Amniotic epithelial cell (primary cell): ENCODE measurements around the gene CLDN20.

Experiments
- DNase-seq: peaks from one replicate; pipeline ENCODE4 v3.0.0-alpha.2; 2010; ENCODE audit warnings: low read depth

CLDN20 gene

GRCh38 chr6:155270561-155271091 lies 6.8 kb downstream of the CLDN20 start:
- no peak for DNase-seq

DNA sequence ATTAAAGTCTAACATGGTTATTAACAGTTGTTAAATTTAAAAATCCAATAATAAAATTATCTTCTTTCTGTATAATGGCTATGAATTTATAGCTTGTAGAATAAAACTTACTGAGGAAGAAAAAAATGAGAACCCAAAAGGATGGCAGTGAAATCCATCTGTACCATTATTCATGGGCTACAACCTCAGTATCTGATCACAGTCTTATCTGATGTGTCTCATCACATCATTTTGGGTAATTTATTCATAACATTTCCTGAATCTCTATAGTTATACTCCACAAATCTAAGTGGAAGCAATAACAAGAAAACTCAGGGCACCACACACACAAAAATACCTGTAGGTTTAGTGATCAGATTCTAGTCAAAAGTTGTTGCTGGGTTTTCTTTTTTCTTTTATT lies 7.3 kb downstream of the CLDN20 start:
- no peak for DNase-seq

DNA sequence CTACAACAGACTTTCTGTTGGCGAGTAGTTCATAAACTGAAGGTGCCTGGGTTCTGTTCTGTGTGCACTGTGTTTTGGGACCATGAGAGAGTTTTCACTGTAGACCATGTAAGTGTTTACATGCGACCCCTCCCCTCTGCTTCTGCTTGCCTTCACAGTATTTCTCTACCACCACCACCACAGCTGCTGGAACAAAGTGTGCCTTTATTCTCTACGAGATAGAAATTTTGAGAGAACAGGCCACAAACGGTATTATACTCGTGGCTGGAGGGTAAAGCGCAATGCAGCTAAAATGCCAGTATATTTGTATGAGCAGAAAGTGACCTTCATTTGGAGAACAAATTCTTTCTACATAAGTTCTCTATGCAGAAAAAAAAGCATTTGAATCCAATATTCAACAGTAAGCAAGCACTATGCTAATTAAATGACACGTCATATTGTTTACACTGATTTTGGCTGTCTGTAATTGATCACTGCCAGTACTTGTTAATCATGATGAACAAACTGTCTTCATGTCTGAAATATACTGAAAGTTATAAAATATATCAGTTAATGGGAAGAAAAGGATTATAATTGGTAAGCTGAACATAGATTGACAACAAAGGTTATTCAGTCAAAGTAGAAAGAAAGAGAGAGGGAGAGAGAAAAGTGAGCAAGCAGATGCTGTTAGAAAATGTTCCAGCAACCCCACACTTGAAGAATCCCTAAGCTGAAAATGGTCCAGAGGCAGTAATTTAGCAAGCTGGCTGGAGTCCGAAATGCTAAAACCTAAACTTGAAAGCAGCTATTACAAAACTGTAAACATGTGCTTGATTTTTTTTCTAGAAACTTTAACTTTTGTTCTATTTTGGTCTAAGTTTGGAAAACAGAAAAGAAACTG lies 8.8 kb downstream of the CLDN20 start:
- peak; percentile 49 for DNase-seq

DNA sequence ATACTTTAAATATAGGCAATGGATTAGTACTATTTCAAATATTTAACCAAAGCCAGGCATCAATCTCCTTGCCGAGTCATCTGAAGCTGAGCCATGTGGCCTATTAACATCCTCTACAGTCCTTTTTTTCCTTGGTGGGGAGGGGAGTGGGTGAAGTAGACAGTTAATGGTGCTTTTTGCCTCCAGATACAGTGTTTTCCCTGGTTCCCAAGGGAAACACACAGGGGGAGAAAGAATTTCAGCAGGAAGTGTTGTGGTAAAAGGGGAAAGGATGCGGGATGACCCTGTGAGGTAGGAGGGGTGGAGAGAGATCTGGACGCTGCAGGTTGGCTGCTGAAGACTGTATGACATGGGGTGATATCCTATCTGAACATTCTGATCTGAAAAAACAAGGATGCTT lies 9.6 kb downstream of the CLDN20 start:
- DNase-seq: peak; percentile 97

DNA sequence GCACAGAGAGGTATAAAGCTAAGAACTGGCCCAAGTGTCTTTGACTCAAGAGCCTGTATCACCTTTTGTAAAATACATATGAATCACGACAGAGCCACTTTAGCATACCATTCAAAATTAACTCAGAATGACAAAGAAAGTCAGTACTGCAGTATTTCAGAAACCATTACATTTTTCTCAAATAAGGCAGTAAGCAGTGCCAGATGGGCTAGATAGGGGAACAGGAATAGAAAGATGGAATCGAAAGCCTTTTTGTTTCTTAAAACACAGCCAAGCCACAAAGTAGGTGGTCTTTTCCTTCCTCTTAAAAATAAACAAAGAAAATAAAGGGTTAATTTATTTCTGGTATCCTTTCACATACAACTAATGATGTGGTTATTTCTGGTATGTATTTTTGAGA lies 10.3 kb downstream of the CLDN20 start:
- DNase-seq: no peak

GRCh38 chr6:155274533-155274932 lies 10.7 kb downstream of the CLDN20 start:
- peak; percentile 65 for DNase-seq

DNA sequence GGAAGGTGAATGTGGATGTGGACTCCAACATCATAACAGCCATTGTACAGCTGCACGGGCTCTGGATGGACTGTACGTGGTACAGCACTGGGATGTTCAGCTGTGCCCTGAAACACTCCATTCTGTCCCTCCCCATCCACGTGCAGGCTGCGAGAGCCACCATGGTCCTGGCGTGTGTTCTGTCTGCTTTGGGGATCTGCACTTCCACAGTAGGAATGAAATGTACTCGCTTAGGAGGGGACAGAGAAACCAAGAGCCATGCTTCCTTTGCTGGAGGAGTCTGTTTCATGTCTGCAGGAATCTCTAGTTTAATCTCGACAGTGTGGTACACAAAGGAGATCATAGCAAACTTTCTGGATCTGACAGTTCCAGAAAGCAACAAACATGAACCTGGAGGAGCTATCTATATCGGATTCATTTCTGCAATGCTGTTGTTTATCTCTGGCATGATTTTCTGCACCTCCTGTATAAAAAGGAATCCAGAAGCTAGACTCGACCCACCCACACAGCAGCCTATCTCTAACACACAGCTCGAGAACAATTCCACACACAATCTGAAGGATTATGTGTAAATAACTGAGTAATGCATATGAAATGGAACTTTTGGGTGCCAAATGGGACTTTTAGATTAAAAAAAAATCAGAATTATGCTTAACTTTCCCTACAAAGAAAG lies 12.1 kb downstream of the CLDN20 start:
- DNase-seq: peak; percentile 85

DNA sequence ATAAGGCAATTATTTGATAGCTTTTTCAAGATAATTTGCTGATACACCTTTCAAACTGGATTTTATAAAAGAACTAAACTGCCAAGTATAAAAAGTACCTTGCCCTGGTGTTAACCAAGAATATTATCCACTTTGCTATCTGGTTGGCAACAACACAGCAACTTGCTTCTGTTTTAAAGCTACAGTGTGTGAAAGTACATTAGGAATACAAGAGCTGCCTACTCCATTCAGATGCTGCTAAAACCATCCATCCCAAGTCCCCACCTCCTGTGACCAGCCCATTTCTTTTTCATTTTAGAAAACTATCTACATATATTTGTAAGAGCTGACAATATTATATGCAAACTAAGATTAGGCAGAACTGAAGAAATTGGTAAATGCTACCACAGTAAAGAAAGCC lies 12.8 kb downstream of the CLDN20 start:
- peak; percentile 22 for DNase-seq

- peak; percentile 58 for DNase-seq
Observed at GRCh38 chr6:155278319-155279049, 14.7 kb downstream of the CLDN20 start.

GRCh38 chr6:155284775-155285174 lies 21.0 kb downstream of the CLDN20 start:
- DNase-seq: no peak

GRCh38 chr6:155287762-155288161 lies 23.9 kb downstream of the CLDN20 start:
- peak; percentile 27 for DNase-seq

- peak; percentile 84 for DNase-seq
Observed at GRCh38 chr6:155290491-155290890, 26.7 kb downstream of the CLDN20 start.

GRCh38 chr6:155291291-155291690 lies 27.5 kb downstream of the CLDN20 start:
- DNase-seq: no peak

GRCh38 chr6:155292711-155293110 lies 28.9 kb downstream of the CLDN20 start:
- DNase-seq: no peak

DNA sequence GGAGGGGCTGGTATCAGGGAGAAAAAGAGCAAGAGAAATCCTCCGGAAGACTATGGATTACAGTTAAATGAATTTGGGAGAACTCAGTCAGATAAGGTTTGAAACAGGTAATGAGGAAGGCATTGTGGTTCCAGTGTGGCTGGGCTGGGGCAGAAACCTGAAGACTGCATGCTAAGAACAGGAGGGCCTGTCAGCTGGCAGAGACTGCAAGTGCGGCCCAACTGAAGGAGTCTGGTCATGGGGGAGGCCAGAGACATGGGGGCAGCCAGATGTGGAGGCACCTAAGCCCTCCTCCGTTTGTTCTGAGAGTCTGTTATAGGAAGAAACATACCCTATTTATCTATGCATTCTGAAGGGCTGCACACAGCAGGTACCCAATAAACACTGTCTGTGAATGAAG lies 33.9 kb downstream of the CLDN20 start:
- no peak for DNase-seq

- DNase-seq: peak; percentile 36
Observed at GRCh38 chr6:155301867-155302266, 38.1 kb downstream of the CLDN20 start.

DNA sequence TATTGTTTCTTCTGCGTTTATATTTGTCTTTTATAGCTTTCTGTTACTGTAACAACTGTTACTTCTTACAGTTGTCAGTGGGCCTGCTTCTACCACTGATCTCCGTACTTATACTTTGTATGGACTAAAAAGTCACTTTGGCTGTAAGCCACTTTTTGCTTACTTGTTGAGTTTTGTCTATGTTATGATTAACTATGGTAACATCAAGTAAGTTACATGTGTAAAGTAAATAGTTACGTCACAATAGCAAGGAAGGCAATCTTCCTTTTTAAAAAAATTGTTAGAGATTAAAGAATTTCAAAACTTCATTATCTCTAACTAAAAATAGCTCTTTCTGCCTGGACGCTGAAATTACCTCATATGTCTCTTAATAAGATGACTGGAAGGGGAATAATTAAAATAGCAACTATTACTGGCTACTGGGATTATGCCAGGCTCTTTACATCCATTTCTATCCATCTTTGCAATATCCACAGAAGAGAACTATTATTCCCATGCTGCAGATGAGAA lies 39.6 kb downstream of the CLDN20 start:
- DNase-seq: peak; percentile 62

GRCh38 chr6:155306958-155307357 lies 43.1 kb downstream of the CLDN20 start:
- no peak for DNase-seq

DNA sequence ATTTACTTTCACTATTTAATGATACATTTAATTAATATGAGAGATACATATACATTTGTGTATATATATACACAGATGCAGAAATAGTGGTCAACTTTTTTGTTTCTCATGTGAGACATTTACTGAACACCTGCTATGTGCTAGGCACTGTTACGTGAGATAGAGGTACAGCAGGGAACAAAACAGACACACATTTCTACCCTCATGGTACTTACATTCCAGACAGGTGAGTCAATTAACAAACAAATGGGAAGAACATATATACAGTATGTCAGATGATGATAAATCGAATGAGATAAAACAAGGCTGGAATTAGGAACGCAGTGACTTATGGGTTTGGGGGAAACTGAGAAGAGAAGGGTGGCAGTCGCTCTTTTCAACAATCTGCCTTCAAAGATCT lies 45.3 kb downstream of the CLDN20 start:
- peak; percentile 41 for DNase-seq

GRCh38 chr6:155310596-155310995 lies 46.8 kb downstream of the CLDN20 start:
- peak; percentile 44 for DNase-seq

- no peak for DNase-seq
Observed at GRCh38 chr6:155311086-155311485, 47.3 kb downstream of the CLDN20 start.

- no peak for DNase-seq
Observed at GRCh38 chr6:155311583-155311982, 47.8 kb downstream of the CLDN20 start.
